ENCODE results near the gene MRTFB.

MRTFB gene

GRCh38 chr16:14193316-14193871 is 122.3 kb downstream of the MRTFB start:
- DNase-seq = peak in 1 of 2 donors; percentile 26

GRCh38 chr16:14194721-14195120 is 123.6 kb downstream of the MRTFB start:
- no peak for DNase-seq

DNA sequence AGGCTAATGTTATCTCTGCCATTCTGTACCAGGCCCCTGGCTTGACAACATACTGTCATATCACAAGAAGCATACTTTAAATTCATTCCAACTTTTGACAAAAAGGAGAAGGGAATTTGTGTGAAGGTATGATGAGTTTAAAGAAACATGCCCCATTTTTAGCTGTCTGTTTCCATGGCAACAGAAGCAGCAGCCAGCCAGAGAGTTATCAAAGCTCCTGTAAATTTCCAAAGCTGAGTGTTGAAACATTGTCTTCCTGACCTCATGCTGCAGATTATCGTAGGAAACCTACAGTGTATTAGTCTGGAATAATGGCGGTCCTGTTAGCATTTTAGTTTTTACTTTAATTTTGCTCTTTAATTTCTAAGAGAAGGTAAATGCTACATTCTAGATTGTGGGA is 124.9 kb downstream of the MRTFB start:
- no peak for DNase-seq

GRCh38 chr16:14196539-14196938 is 125.4 kb downstream of the MRTFB start:
- no peak for DNase-seq

DNA sequence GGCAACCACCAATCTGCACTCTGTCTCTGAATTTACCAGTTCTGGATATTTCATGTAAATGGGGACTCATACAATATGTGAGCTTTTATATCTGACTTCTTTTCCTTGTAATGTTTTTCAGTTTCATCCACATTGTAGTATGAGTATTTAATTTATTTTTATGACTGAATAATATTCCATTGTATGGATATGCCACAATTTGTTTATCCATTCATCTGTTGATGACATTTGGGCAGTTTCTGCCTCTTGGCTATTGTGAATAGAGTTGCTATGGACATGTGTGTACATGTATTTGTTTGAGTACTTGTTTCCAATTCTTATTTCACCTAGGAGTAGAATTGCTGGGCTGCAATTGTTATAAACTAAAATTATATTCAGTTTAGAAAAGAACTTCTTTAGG is 126.9 kb downstream of the MRTFB start:
- DNase-seq = no peak

DNA sequence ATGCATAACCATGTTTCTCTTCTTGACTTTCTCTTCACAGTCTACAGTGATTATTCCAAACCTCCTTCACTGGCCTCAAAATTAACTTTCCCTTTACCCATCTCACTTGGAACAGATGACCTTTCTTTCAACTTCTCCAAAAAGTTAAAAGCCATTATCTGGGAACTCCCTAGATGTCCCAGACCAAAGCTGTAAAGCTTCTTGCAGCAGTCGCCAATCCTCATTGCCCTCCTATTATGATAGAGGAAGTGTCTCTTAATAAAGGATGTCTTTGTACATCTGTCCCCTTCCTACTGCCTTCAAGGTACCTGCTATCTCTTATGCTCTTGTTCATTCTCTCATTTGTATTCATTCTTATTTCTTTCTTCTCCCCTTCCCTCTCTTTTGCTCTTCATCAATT is 127.5 kb downstream of the MRTFB start:
- no peak for DNase-seq

DNA sequence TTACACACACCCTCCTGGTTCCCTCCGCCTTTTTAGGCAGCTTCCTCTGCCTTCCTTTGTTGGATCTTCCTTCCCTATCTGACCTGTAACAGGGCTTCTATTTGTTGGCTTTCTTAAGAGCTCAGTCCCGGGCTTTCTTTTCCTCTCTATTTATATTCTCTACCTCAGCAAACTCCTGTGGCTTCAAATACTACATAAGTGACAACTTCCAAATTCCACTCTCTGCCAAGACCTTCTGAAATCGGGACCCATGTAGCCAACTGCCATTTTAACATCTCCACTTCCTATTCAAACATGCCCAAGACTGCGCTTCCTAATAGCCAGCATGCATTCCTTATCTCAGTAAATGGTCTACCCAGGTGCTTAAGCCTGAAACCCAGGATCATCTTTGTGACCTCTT is 128.1 kb downstream of the MRTFB start:
- DNase-seq = no peak

DNA sequence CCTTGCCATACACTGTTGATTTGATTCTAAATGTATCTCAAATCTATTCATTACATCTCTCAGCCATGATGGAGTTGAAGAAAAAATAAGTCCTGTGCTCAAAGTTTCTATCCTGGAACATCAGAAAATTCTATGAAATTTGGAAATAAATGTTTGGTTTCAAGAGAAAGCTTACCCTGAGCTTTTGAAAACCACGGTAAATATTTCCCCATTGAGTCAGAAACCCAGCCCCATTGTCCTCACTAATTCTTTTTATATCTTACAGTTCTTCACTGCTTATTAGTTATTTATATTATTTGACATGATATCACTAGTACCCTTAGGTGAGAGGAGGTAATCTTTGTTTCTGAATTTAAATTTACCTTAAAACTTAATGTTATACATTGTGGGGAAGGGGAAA is 128.5 kb downstream of the MRTFB start:
- no peak for DNase-seq

DNA sequence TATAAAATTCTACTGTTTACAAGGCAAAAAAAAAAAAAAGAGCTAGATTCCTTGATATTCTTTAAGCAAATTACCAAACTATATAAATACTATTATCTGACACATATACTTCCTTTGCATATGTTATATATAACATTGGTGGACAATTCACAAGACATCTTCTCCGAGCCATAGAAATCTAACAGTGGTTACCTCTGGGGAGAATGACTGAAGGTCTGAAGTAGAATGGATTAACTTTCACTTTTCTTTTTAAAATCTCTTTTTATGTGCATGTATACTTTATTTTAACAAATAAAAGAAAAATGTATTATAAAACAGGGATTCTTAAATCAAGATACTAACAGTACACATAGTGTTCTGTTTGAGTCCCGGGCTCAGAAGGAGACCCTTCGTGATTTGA is 131.0 kb downstream of the MRTFB start:
- DNase-seq = no peak

DNA sequence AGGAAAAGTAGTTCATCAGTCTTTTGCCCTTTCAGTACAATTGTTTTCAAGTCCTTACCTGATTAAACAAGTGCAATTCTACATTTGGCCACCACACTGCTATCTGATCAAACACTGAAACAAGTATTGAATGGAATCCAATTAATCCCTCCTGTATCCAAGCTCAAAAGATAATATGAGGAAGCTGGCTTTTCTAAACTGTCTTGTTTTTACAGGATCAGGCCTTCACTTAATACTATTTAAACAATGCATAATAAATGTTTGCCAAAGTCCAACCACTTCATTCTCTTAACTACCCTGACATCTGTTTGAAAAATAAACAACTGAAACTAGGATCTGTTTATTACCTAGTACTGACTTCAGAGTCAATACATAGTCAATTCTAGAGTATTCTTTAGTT is 131.6 kb downstream of the MRTFB start:
- no peak for DNase-seq

GRCh38 chr16:14203166-14203565 is 132.0 kb downstream of the MRTFB start:
- DNase-seq = no peak

GRCh38 chr16:14205666-14206065 is 134.5 kb downstream of the MRTFB start:
- DNase-seq = no peak

GRCh38 chr16:14211856-14212543 is 140.9 kb downstream of the MRTFB start:
- no peak for DNase-seq

DNA sequence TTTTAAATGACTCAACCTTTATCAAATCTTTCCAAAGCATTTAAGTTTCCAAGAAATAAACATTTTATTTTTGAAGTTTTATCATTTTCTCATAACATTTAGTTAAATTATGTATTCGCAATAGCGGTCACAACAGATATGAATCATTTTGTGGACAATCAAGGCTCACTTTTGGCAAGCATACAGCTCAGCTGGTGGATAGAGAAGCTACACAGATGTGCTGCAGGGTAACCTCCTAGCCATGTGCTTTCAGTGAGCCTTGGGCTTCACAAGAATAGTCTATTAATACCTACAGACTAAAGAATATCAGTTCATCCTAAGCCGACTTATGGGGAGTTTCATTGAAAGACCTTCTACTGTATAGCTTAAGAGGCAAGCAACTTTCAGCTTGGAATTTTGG is 144.8 kb downstream of the MRTFB start:
- DNase-seq = no peak

DNA sequence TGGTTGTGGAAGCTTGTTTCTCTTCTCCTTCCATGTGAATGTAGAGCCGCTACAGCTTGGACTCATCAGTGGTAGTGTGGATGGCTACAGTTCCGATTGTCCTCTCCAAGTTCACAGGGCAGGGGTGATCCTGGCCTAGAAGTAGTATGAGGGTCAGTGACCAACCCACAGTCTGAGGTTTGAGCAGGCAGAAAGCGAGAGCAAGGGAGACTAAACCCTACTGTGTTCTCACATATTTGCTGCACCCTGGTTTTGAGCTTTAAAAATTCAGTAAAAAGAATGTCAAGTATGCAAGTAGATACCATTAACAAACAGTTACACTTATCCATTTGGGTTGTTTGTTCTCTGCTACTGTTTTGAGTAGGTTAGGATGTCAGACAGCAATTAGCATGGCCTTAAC is 148.9 kb downstream of the MRTFB start:
- DNase-seq = no peak

GRCh38 chr16:14223632-14224031 is 152.5 kb downstream of the MRTFB start:
- no peak for DNase-seq

- no peak for DNase-seq
Observed at GRCh38 chr16:14225457-14225856, 154.3 kb downstream of the MRTFB start.

GRCh38 chr16:14232106-14232864 is 161.2 kb downstream of the MRTFB start:
- DNase-seq = no peak

DNA sequence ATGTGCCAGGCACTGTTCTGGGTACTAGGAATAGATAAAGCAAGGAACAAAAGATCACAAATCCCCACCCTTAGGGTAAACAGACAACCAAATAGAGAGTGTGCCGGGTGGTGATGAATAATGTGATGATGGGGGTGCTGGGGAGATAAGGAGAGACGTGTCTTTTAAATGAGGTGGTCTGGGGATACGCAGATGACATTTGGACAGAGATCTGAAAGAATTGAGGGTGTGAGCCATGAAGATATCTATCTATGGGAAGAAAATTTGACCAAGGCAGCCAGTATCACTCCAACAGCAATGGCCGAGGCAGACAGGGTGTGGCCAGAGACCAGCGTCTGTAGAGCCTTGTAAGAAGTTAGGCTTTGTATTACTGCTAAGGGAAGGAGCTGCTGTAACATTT is 165.3 kb downstream of the MRTFB start:
- no peak for DNase-seq

GRCh38 chr16:14238756-14239155 is 167.6 kb downstream of the MRTFB start:
- no peak for DNase-seq

GRCh38 chr16:14239791-14240190 is 168.7 kb downstream of the MRTFB start:
- no peak for DNase-seq

- no peak for DNase-seq
Observed at GRCh38 chr16:14240219-14240843, 169.2 kb downstream of the MRTFB start.

- no peak for DNase-seq
Observed at GRCh38 chr16:14240964-14241363, 169.8 kb downstream of the MRTFB start.

GRCh38 chr16:14241631-14242030 is 170.5 kb downstream of the MRTFB start:
- no peak for DNase-seq

Data from CD4-positive, alpha-beta T cell treated with Interferon alpha-2 for 1 hour (primary cell).